HepG2 (cell line): Measurements from ENCODE around the gene TLE7. TPM values are rescaled to one million over a fixed set of nuclear protein-coding genes. Genes with fewer than 3 reads are reported as not detected.

Source experiments
- AGO2 ChIP-seq: fragments of 200-400 bp; formaldehyde crosslinking; optimal IDR thresholded peaks from 2 replicates; pipeline ENCODE3; 2017; ENCODE audit warnings: mild to moderate bottlenecking, low read depth, low read length, moderate library complexity
- FOXM1 ChIP-seq: sonication (generic); formaldehyde crosslinking; IDR thresholded peaks from 2 replicates; pipeline ENCODE4 v1.5.0; 2020; ENCODE audit warnings: missing genetic modification reagents
- HOXA5 ChIP-seq: sonication (generic); formaldehyde crosslinking; IDR thresholded peaks from 2 replicates; pipeline ENCODE4 v1.4.0; 2020; ENCODE audit warnings: missing genetic modification reagents
- KLF15 ChIP-seq: sonication (generic); formaldehyde crosslinking; IDR thresholded peaks from 2 replicates; pipeline ENCODE4 v1.8.1; 2023; ENCODE audit warnings: borderline replicate concordance, mild to moderate bottlenecking, inconsistent platforms, missing genetic modification reagents, mixed read lengths
- MED13 ChIP-seq: sonication (generic); formaldehyde crosslinking; IDR thresholded peaks from 2 replicates; pipeline ENCODE4 v1.5.0; 2020; ENCODE audit warnings: missing genetic modification reagents
- MIER2 ChIP-seq: IDR thresholded peaks from 2 replicates; pipeline ENCODE4 v1.6.1; 2016; ENCODE audit warnings: missing biosample characterization, missing genetic modification reagents
- NFE2 ChIP-seq: sonication (generic); formaldehyde crosslinking; IDR thresholded peaks from 2 replicates; pipeline ENCODE4 v1.4.0; 2020; ENCODE audit warnings: missing genetic modification reagents
- NFE2L1 ChIP-seq: sonication (generic); formaldehyde crosslinking; IDR thresholded peaks from 2 replicates; pipeline ENCODE4 v1.4.0; 2020; ENCODE audit warnings: missing genetic modification reagents, mild to moderate bottlenecking, borderline replicate concordance
- PRPF4 ChIP-seq: fragments of 200-400 bp; formaldehyde crosslinking; IDR thresholded peaks from 2 replicates; pipeline ENCODE4 v1.6.1; 2016; ENCODE audit warnings: low read length, low read depth; ENCODE audit not compliant: poor library complexity, severe bottlenecking
- REXO4 ChIP-seq: sonication (generic); formaldehyde crosslinking; IDR thresholded peaks from 2 replicates; pipeline ENCODE4 v1.8.0; 2022; ENCODE audit warnings: missing genetic modification reagents, mild to moderate bottlenecking, borderline replicate concordance
- TBP ChIP-seq: sonication (generic); formaldehyde crosslinking; IDR thresholded peaks from 2 replicates; pipeline ENCODE4 v1.5.0; 2020; ENCODE audit warnings: missing genetic modification reagents
- TEAD3 ChIP-seq: optimal IDR thresholded peaks from 2 replicates; pipeline ENCODE3; 2016; ENCODE audit warnings: borderline replicate concordance
- XBP1 ChIP-seq: sonication (generic); formaldehyde crosslinking; IDR thresholded peaks from 2 replicates; pipeline ENCODE4 v1.5.0; 2020; ENCODE audit warnings: missing genetic modification reagents
- XRCC5 ChIP-seq: fragments of 200-400 bp; formaldehyde crosslinking; optimal IDR thresholded peaks from 2 replicates; pipeline ENCODE3; 2017; ENCODE audit warnings: mild to moderate bottlenecking, low read length
- ZEB1 ChIP-seq: IDR thresholded peaks from 2 replicates; pipeline ENCODE4 v1.6.1; 2012; ENCODE audit warnings: mild to moderate bottlenecking, low read depth, inconsistent platforms; ENCODE audit not compliant: insufficient replicate concordance
- ZNF292 ChIP-seq: sonication (generic); formaldehyde crosslinking; IDR thresholded peaks from 2 replicates; pipeline ENCODE4 v1.8.1; 2022; ENCODE audit warnings: mild to moderate bottlenecking, low read depth, missing genetic modification reagents, borderline replicate concordance
- ZNF383 ChIP-seq: sonication (generic); formaldehyde crosslinking; IDR thresholded peaks from 2 replicates; pipeline ENCODE4 v1.4.0; 2020; ENCODE audit warnings: missing genetic modification reagents, mild to moderate bottlenecking, borderline replicate concordance
- ZNF546 ChIP-seq: sonication (generic); formaldehyde crosslinking; conservative IDR thresholded peaks from 2 replicates; pipeline ENCODE4 v1.8.1; 2023; ENCODE audit warnings: mild to moderate bottlenecking, missing genetic modification reagents
- ZNF557 ChIP-seq: sonication (generic); formaldehyde crosslinking; IDR thresholded peaks from 2 replicates; pipeline ENCODE4 v1.4.0; 2020; ENCODE audit warnings: missing genetic modification reagents
- ZNF569 ChIP-seq: sonication (generic); formaldehyde crosslinking; IDR thresholded peaks from 2 replicates; pipeline ENCODE4 v1.5.0; 2020; ENCODE audit warnings: mild to moderate bottlenecking, missing genetic modification reagents, moderate library complexity, borderline replicate concordance
- ZNF629 ChIP-seq: sonication (generic); formaldehyde crosslinking; conservative IDR thresholded peaks from 2 replicates; pipeline ENCODE4 v1.5.0; 2020; ENCODE audit warnings: missing genetic modification reagents
- polyA plus RNA-seq, 8 experiments: library from polyadenylated mRNA; depleted of rRNA in 3 of 8; stranded (reverse) in 7 of 8; unstranded in 1 of 8; fragments of >200 nt; fragmentation: Illumina TruSeq in 4 of 8; extraction: Trizol in 4 of 8; gene quantifications; 2 replicates each; pipeline versions ENCODE4 v1.2.1 to v1.2.3, GENCODE V29; 2011 to 2016; ENCODE audit warnings: low read depth in 4 of 8, missing spikeins in 1 of 8, mixed read lengths in 1 of 8; ENCODE audit not compliant: insufficient read depth in 1 of 8
- total RNA-seq, 5 experiments: library from RNA; depleted of rRNA; stranded (reverse); fragments of >200 nt; fragmentation: Illumina TruSeq; extraction: Trizol; gene quantifications; 2 replicates each; pipeline ENCODE4 v1.2.3, GENCODE V29; 2016; ENCODE audit warnings: low read depth in 1 of 5
- TF ChIP-seq, protein P1 (sequence below): sonication (generic); formaldehyde crosslinking; IDR thresholded peaks from 2 replicates; pipeline ENCODE4 v1.9.0; 2021; ENCODE audit warnings: missing genetic modification reagents, borderline replicate concordance
- TF ChIP-seq, protein P2 (sequence below): sonication (generic); formaldehyde crosslinking; IDR thresholded peaks from 2 replicates; pipeline ENCODE4 v1.4.0; 2020; ENCODE audit warnings: missing genetic modification reagents, borderline replicate concordance
- TF ChIP-seq, protein P3 (sequence below): sonication (generic); formaldehyde crosslinking; IDR thresholded peaks from 2 replicates; pipeline ENCODE4 v1.8.0; 2022; ENCODE audit warnings: mild to moderate bottlenecking, missing genetic modification reagents, moderate library complexity

Gene TLE7
- total and polyA plus RNA-seq, 2 of the 13 experiments (the other 11 are each of a cell fraction or from before 2014, with no cell fraction given) = not detected

DNA sequence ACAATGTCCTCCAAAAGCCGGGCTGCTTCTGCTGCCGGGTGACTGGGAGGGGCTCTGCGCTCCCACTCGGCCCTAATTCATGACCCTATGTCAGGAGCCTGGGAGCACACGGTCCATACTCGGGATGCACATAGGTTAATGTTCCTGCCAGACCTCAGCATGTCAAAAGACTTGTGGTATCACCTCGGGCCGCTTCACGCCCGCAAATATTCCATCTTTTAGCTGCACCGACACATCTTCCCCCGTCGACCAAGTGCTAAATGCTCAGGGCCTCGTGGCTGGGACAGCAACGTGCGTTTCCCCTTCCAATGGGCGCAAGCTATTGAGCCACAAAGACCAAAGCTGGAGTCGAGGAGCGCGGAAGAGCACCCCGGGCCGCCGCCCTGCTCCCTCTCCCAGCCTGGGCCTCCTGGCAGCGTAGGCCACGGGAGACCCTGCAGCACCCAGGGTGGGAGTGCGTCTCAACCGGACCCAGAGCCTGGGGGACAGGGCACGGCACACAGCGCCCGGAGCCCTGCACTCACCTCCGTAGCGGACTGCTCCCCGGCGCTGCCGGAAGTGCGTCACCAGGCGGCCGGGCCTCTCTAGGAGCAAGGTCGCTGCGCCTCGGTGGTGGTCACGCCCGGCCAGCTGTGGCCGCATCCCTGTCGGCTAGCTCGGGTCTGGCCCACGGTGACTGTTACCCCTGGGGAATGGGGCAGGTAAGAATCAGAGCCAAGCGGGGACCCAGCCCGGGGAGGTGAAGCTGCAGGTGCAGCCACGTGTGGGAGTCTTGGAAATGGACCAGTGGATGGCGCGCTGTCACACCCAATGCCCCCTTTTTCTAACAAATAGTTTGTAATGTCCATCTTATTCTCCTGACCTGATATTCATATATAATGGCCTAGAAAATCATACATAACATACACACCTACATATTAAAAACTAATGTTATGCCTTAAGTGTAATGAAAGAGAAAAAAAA is 20.1 kb upstream of the TLE7 start, which contains the start of gene ZNF23 (continued):
- peak; percentile 94 for TF ChIP-seq ZNF546 (CRISPR knock-in tag)
- TF ChIP-seq PRPF4 = no peak
- TF ChIP-seq, protein P1, sequence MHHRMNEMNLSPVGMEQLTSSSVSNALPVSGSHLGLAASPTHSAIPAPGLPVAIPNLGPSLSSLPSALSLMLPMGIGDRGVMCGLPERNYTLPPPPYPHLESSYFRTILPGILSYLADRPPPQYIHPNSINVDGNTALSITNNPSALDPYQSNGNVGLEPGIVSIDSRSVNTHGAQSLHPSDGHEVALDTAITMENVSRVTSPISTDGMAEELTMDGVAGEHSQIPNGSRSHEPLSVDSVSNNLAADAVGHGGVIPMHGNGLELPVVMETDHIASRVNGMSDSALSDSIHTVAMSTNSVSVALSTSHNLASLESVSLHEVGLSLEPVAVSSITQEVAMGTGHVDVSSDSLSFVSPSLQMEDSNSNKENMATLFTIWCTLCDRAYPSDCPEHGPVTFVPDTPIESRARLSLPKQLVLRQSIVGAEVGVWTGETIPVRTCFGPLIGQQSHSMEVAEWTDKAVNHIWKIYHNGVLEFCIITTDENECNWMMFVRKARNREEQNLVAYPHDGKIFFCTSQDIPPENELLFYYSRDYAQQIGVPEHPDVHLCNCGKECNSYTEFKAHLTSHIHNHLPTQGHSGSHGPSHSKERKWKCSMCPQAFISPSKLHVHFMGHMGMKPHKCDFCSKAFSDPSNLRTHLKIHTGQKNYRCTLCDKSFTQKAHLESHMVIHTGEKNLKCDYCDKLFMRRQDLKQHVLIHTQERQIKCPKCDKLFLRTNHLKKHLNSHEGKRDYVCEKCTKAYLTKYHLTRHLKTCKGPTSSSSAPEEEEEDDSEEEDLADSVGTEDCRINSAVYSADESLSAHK (CRISPR knock-in tag) = 0 out of 2 replicates have a peak, but pooled peaks have one; percentile 83
- peak; percentile 86 for TF ChIP-seq HOXA5 (CRISPR knock-in tag)
- no peak for TF ChIP-seq REXO4 (CRISPR knock-in tag)
- peak; percentile 94 for TF ChIP-seq AGO2
- no peak; the same call in 1 of the 2 replicates for TF ChIP-seq MED13
- no peak for TF ChIP-seq FOXM1 (CRISPR knock-in tag)
- peak; percentile 93; the same call in 1 of the 2 replicates for TF ChIP-seq ZNF292 (CRISPR knock-in tag)
- TF ChIP-seq KLF15 (CRISPR knock-in tag) = peak; percentile 97; the same call in 1 of the 2 replicates
- peak; percentile 92 for TF ChIP-seq MIER2 (CRISPR knock-in tag)
- no peak for TF ChIP-seq NFE2 (CRISPR knock-in tag)
- TF ChIP-seq XRCC5 = peak; percentile 74
- no peak for TF ChIP-seq ZNF383 (CRISPR knock-in tag)
- TF ChIP-seq, protein P2, sequence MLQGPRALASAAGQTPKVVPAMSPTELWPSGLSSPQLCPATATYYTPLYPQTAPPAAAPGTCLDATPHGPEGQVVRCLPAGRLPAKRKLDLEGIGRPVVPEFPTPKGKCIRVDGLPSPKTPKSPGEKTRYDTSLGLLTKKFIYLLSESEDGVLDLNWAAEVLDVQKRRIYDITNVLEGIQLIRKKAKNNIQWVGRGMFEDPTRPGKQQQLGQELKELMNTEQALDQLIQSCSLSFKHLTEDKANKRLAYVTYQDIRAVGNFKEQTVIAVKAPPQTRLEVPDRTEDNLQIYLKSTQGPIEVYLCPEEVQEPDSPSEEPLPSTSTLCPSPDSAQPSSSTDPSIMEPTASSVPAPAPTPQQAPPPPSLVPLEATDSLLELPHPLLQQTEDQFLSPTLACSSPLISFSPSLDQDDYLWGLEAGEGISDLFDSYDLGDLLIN (CRISPR knock-in tag) = 0 out of 2 replicates have a peak, but pooled peaks have one; percentile 31
- TF ChIP-seq, protein P3, sequence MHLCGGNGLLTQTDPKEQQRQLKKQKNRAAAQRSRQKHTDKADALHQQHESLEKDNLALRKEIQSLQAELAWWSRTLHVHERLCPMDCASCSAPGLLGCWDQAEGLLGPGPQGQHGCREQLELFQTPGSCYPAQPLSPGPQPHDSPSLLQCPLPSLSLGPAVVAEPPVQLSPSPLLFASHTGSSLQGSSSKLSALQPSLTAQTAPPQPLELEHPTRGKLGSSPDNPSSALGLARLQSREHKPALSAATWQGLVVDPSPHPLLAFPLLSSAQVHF (CRISPR knock-in tag) = 0 out of 2 replicates have a peak, but pooled peaks have one; percentile 37
- peak; percentile 56 for TF ChIP-seq ZNF629 (CRISPR knock-in tag)
- peak; percentile 89 for TF ChIP-seq TEAD3 (CRISPR knock-in tag)
- peak; percentile 36 for TF ChIP-seq ZEB1
- TF ChIP-seq XBP1 (CRISPR knock-in tag) = peak; percentile 72; the same call in 1 of the 2 replicates
- no peak for TF ChIP-seq ZNF569 (CRISPR knock-in tag)
- 0 out of 2 replicates have a peak, but pooled peaks have one; percentile 48 for TF ChIP-seq ZNF557
- TF ChIP-seq NFE2L1 (CRISPR knock-in tag) = peak; percentile 73; the same call in 1 of the 2 replicates
- 0 out of 2 replicates have a peak, but pooled peaks have one; percentile 92 for TF ChIP-seq TBP (CRISPR knock-in tag)
